HG02678 (cell line): Measurements from ENCODE around the gene CASP10.

ENCODE experiments used
- ATAC-seq: cut with Tn5 transposase; IDR thresholded peaks from one replicate; pipeline ENCODE4 v1.9.1; 2021; ENCODE audit warnings: mild to moderate bottlenecking, moderate library complexity; ENCODE audit not compliant: unreplicated experiment

Gene CASP10

GRCh38 chr2:201195331-201195730 is 12.4 kb downstream of the CASP10 start:
- no peak for ATAC-seq

- ATAC-seq, result no peak
These were observed 13.1 kb downstream of the CASP10 start for GRCh38 chr2:201196003-201196402.

- ATAC-seq, result no peak
These were observed 13.9 kb downstream of the CASP10 start for GRCh38 chr2:201196803-201197202.

GRCh38 chr2:201197781-201198180 is 14.8 kb downstream of the CASP10 start:
- no peak for ATAC-seq

GRCh38 chr2:201199847-201200246 is 16.9 kb downstream of the CASP10 start:
- no peak for ATAC-seq

GRCh38 chr2:201200345-201200744 is 17.4 kb downstream of the CASP10 start:
- no peak for ATAC-seq

GRCh38 chr2:201201371-201201770 is 18.4 kb downstream of the CASP10 start:
- ATAC-seq, result no peak

GRCh38 chr2:201203916-201204654 is 21.1 kb downstream of the CASP10 start:
- ATAC-seq, result no peak

GRCh38 chr2:201204655-201205514 is 21.9 kb downstream of the CASP10 start:
- no peak for ATAC-seq

GRCh38 chr2:201205515-201205849 is 22.5 kb downstream of the CASP10 start:
- no peak for ATAC-seq

- peak; percentile 75 for ATAC-seq
These were observed 25.8 kb downstream of the CASP10 start for GRCh38 chr2:201208563-201209252.

GRCh38 chr2:201215963-201216362 is 33.0 kb downstream of the CASP10 start:
- ATAC-seq, result no peak

GRCh38 chr2:201216918-201217317 is 34.0 kb downstream of the CASP10 start:
- ATAC-seq, result no peak

- ATAC-seq, result no peak
These were observed 35.8 kb downstream of the CASP10 start for GRCh38 chr2:201218780-201219179.

GRCh38 chr2:201219328-201220096 is 36.6 kb downstream of the CASP10 start:
- ATAC-seq, result no peak

GRCh38 chr2:201220102-201220570 is 37.2 kb downstream of the CASP10 start:
- no peak for ATAC-seq

GRCh38 chr2:201223089-201224073 is 40.4 kb downstream of the CASP10 start:
- peak; percentile 92 for ATAC-seq

GRCh38 chr2:201228271-201228911 is 45.5 kb downstream of the CASP10 start:
- no peak for ATAC-seq

- ATAC-seq, result no peak
These were observed 46.0 kb downstream of the CASP10 start for GRCh38 chr2:201228912-201229290.
